HL-60 (cell line): ENCODE measurements around the gene GFI1B.
"Not testable (repeated sequence)": the region's sequence is repeated elsewhere in the genome, so short reads cannot be mapped to it uniquely, and the experiment has no call there.

Source experiments
- DNase-seq, 2 experiments: peaks; one replicate each; pipeline ENCODE4 v3.0.0-alpha.2; 2010 to 2020; ENCODE audit warnings: low read depth in 1 of 2, low spot score in 1 of 2
- H3K27ac ChIP-seq: fragments of 250-450 bp; sonication (Bioruptor Pico); replicated peaks from 2 replicates; pipeline ENCODE4 v1.5.1; 2020; ENCODE audit warnings: mild to moderate bottlenecking, moderate library complexity
- H3K27me3 ChIP-seq: fragments of 250-450 bp; sonication (Bioruptor Pico); 2 replicates; pipeline ENCODE4 v1.5.1; 2021; ENCODE audit warnings: mild to moderate bottlenecking, moderate library complexity; ENCODE audit not compliant: insufficient read depth, poor library complexity, severe bottlenecking
- H3K4me3 ChIP-seq: replicated peaks from 2 replicates; pipeline ENCODE4 v1.5.1; 2011; ENCODE audit warnings: mild to moderate bottlenecking, control low read depth, low read length; ENCODE audit not compliant: insufficient read depth
- CTCF ChIP-seq: IDR thresholded peaks from one replicate; pipeline ENCODE4 v1.5.1; 2011; ENCODE audit warnings: low read length, control low read depth, inconsistent platforms; ENCODE audit not compliant: insufficient read depth
- GABPA ChIP-seq: IDR thresholded peaks from 2 replicates; pipeline ENCODE4 v1.6.1; 2012; ENCODE audit warnings: low read depth
- POLR2AphosphoS5 ChIP-seq: IDR thresholded peaks from 2 replicates; pipeline ENCODE4 v1.6.1; 2012; ENCODE audit warnings: low read depth
- REST ChIP-seq: IDR thresholded peaks from 2 replicates; pipeline ENCODE4 v1.6.1; 2012; ENCODE audit warnings: low read depth; ENCODE audit not compliant: insufficient replicate concordance
- SPI1 ChIP-seq: IDR thresholded peaks from 2 replicates; pipeline ENCODE4 v1.6.1; 2012; ENCODE audit warnings: low read depth, mild to moderate bottlenecking, borderline replicate concordance
- microRNA-seq: library from miRNA; unstranded; fragments of <30 nt; microRNA quantifications from one replicate; pipeline ENCODE4, GENCODE V29; 2018

GFI1B gene

GRCh38 chr9:133037775-133038515, 59.5 kb downstream of the GFI1B start:
- DNase-seq = peak in 1 of 2 experiments; percentile 91
- H3K4me3 ChIP-seq = peak overlapping the region; percentile 20
- peak overlapping the region; percentile 97 for H3K27ac ChIP-seq
- TF ChIP-seq CTCF (no peak), GABPA (peak; percentile 44), SPI1 (peak; percentile 15; the same call in 1 of the 2 replicates), POLR2AphosphoS5 (peak; percentile 79), REST (peak; percentile 48)
- no peaks in the 10 kb centered on the region for H3K27me3 ChIP-seq

DNA sequence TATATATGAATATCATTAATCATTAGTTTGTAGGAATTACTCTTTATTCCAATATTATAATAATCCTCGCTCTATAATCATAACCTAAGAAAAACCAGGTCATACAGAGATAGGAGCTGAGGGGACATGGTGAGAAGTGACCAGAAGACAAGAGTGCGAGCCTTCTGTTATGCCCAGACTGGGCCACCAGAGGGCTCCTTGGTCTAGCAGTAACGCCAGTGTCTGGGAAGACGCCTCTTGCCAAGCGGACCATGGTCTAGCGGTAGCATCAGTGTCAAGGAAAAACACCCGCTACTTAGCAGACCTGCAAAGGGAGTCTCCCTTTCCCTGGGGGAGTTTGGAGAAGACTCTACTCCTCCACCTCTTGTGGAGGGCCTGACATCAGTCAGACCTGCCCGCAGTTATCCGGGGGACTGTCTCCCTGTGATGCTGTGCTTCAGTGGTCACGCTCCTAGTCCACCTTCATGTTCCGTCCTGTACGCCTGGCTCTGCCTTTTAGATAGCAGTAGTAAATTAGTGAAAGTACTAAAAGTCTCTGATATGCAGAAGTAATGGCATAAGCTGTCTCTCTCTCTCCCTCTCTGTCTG, 62.5 kb downstream of the GFI1B start:
- H3K27ac ChIP-seq, H3K27me3 ChIP-seq, H3K4me3 ChIP-seq: not testable (repeated sequence)
- peak; percentile 14 for TF ChIP-seq CTCF
- peak in 1 of 2 experiments; percentile 47 for DNase-seq

Small RNA genes within 50 kb of the gene (microRNA-seq; reads per million reads assigned to microRNA genes)
- 1.2 reads per million for gene MIR548AW
